NCI-H2171 treated with DMSO at 0.1 percent for 48 hours (cell line): ENCODE measurements around the gene MBD5.
A peak's percentile ranks its signal among the peaks of the same experiment; 100 is the strongest.

ENCODE experiments used
- DNase-seq: peaks from one replicate; lab custom pipeline; 2025; lab: John Stamatoyannopoulos, UW

The MBD5 gene

GRCh38 chr2:148548716-148549400 lies 528.0 kb downstream of the MBD5 start:
- DNase-seq = no peak

- peak; percentile 90 for DNase-seq
Measured at GRCh38 chr2:148552675-148553331, 531.9 kb downstream of the MBD5 start.

- peak; percentile 40 for DNase-seq
Measured at GRCh38 chr2:148553332-148553887, 532.5 kb downstream of the MBD5 start.

GRCh38 chr2:148554459-148555247 lies 533.8 kb downstream of the MBD5 start:
- DNase-seq = no peak

GRCh38 chr2:148555622-148556294 lies 534.9 kb downstream of the MBD5 start:
- no peak for DNase-seq

- DNase-seq = peak; percentile 45
Measured at GRCh38 chr2:148557844-148558436, 537.0 kb downstream of the MBD5 start.

GRCh38 chr2:148560496-148560895 lies 539.6 kb downstream of the MBD5 start:
- no peak for DNase-seq

- DNase-seq = no peak
Measured at GRCh38 chr2:148561389-148561788, 540.5 kb downstream of the MBD5 start.

- peak; percentile 15 for DNase-seq
Measured at GRCh38 chr2:148565272-148565894, 544.5 kb downstream of the MBD5 start.
